Stimulated activated CD4-positive, alpha-beta T cell treated with anti-CD3 and anti-CD28 coated beads, Interleukin-2, amount 100 ng/mL, for 24 hours (primary cell): ENCODE measurements around the gene BORCS5.
A peak's percentile ranks its signal among the peaks of the same experiment; 100 is the strongest.
"Not testable (repeated sequence)": the region's sequence is repeated elsewhere in the genome, so short reads cannot be mapped to it uniquely, and the experiment has no call there.

Experiments used
- DNase-seq, 2 donors: peaks; one replicate each; pipeline ENCODE4 v3.0.0-alpha.2; 2020

BORCS5 gene

GRCh38 chr12:12467264-12467663, 110.4 kb downstream of the BORCS5 start:
- peak in 1 of 2 donors; percentile 39 for DNase-seq

GRCh38 chr12:12467688-12468261, 110.9 kb downstream of the BORCS5 start:
- peak; percentile 45 to 57 for DNase-seq

DNA sequence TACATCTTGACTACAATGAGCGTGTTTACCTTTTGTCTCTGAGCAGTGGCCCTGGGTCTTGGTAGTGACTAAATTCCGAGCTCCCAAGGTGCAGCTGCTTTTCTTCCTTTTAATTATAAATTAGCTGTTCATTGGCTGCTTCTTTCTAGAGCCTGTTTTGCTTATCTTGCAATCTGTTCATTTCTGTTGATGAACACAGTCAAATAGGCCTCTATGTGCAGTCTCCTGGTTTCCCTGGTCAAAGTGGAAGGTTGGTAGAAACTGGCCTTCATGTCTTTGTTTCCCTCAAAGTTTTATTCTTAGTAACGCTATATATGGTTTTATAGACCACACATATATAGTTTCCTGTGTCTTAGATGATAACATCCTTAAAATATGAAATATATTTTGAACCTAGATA, 111.7 kb downstream of the BORCS5 start:
- no peak for DNase-seq

GRCh38 chr12:12469386-12469785, 112.5 kb downstream of the BORCS5 start:
- no peak for DNase-seq

GRCh38 chr12:12470751-12471306, 114.0 kb downstream of the BORCS5 start:
- no peak for DNase-seq

GRCh38 chr12:12471982-12472961, 115.4 kb downstream of the BORCS5 start:
- DNase-seq: not testable (repeated sequence)

DNA sequence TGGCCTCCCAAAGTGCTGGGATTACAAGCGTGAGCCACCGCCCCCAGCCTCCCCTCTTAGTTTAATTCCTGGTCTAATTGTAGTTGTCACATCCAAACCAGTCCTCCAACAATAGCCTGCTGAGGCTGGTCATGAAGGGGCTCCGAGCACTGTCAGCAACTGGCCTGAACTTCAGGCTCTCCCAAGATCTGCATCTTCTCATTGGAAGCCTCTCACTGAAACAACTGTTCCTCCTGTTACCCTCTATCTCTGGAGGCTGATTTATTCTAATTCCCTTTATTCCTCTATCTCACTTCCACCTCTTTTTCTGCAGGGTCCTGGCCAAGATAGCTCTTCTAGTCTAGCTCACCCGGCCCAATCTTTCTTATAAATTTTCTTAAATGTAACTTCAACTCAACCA, 116.3 kb downstream of the BORCS5 start:
- no peak for DNase-seq

DNA sequence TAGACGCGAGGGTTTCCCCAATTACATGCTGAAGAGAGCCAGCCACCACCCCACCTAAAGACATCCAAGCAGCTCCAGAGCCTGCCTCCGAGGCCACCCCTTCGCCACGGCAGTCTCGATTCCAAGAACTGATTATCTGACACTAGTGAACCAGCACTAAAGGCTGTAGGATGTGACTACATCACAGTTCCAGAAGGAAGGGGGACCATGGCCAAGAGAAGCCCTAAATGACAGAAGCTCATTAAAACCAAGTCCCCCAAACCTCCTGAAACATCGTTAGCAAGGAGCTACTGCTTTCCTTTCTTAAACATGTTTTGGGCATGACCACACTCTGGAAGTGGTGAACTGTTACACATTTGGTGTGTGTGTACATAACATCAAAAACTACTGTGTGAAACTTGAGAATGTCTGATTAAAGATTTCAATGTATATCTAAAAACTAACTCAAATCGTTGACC, 117.6 kb downstream of the BORCS5 start:
- peak; percentile 46 to 51 for DNase-seq

- DNase-seq: peak; percentile 42 to 48
Measured at GRCh38 chr12:12474931-12475795, 118.3 kb downstream of the BORCS5 start.

GRCh38 chr12:12476857-12477531, 120.1 kb downstream of the BORCS5 start:
- no peak for DNase-seq

DNA sequence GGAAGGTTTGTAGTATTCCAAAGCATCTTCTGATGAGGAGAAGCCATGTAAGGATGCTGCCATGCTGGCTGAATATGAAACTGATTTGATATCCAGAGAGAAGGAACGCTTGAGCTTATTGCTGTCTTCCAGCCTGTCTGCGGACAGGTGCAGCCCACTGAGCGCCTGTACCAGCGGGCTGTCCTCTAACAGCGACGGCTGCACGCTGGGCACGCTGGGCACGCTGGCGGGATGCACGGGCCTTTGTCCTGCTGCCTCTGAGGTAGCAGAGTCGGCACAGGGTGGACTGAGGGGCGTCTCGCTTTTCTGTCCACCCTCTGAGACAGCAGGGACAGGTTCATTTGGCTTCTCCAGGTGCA, 120.6 kb downstream of the BORCS5 start:
- no peak for DNase-seq

GRCh38 chr12:12480074-12480473, 123.2 kb downstream of the BORCS5 start:
- no peak for DNase-seq

DNA sequence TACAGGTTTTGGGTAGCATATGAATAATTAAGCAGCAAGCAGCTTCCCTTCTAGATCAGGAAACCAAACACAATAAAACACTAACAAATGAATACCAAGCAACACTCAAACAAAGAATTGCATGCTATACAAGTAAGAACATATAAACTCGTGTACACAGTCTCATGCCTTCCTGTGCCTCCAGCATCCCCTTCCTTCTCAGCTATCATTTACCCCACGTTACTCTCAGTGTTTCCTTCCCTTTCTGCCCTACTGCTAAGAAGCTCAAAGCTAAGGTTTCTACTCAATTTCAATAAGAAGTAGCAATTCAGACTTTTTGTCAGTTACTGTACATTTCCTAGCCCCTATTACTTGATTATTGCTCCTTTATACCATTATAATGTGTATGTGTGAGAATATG, 124.8 kb downstream of the BORCS5 start:
- no peak for DNase-seq

GRCh38 chr12:12482150-12482761, 125.4 kb downstream of the BORCS5 start:
- DNase-seq: no peak

DNA sequence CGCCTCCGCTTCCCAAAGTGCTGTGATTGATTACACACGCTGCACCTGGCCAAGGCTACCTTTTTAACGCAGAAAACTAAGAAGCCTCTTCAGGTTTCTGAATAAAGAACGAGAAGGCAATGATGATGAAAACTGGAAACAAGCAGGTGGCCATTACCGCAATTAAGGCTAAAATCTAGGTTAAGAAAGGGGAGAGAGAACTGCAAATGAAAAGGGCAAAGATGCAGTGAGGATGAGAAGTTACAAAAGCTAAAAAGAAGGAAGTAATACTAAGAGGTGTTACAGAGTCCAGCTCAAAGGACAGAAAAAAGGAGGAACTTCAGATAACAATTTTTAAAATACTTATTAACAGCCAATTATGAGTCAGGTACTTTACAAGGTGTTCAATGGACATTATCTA, 126.1 kb downstream of the BORCS5 start:
- no peak for DNase-seq

DNA sequence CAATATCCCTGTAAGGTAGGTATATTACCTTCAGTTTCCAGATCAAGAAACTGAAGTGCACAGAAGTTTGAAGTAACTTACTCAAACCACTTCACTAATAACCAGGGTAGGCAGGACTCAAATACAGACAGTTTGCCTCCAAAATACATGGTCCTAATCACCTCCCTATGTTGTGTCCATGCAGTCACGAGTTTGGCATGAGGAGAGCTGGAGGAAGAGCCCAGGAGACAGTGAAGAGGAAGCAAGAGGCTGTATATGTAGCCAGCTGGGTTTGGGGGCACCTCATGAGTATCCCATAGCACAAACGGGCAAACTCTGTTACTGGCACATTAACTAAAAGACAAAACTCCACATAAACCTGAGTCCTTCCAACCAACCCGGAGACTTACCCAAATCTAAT, 126.6 kb downstream of the BORCS5 start:
- DNase-seq: no peak

DNA sequence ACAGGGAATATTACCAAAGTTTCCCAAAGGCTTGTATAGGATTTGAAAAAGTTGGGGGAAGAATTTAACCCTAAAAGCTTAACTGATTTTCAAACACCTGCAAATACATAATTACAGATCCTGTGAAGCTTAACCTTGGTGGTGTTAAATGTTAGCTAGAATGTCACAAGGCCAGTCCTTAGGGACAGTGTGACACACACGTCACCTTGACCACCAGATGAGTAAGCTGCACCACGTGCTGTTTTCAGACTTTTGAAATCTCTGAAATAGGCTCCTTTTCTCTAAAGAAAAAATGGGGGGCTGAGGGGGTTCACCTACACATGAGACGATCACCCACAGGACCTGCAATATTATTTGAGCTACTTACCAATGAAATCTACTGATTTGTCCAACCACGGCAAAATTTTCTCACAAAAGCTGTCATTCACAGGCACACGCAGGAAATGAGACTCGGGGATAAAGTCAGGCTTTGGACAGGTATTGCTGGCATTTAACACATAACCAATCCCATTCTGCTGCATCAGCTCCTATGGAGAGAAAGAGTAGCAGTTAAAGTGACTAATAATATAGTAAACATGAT, 129.9 kb downstream of the BORCS5 start:
- no peak for DNase-seq

- DNase-seq: no peak
Measured at GRCh38 chr12:12487490-12487889, 130.6 kb downstream of the BORCS5 start.

GRCh38 chr12:12488296-12488695, 131.4 kb downstream of the BORCS5 start:
- DNase-seq: no peak

- DNase-seq: no peak
Measured at GRCh38 chr12:12488823-12489550, 132.1 kb downstream of the BORCS5 start.

GRCh38 chr12:12491606-12492005, 134.7 kb downstream of the BORCS5 start:
- no peak for DNase-seq
